Tongue (tissue), 2 donors: ENCODE results near the gene PTPN2. TPM values are rescaled to one million over a fixed set of nuclear protein-coding genes. Genes with fewer than 3 reads are reported as not detected.
"Not testable (repeated sequence)": the region's sequence is repeated elsewhere in the genome, so short reads cannot be mapped to it uniquely, and the experiment has no call there.

ENCODE experiments used
- DNase-seq: peaks from one replicate; pipeline ENCODE4 v3.0.0-alpha.2; 2015
- total RNA-seq: library from RNA; depleted of rRNA; stranded (reverse); fragments of >200 nt; gene quantifications from one replicate; pipeline ENCODE4 v1.2.3, GENCODE V29; 2014

PTPN2 gene
- total RNA-seq, 1 donor from 2014 or later = 27.9 TPM

GRCh38 chr18:12772111-12772510 lies 111.9 kb downstream of the PTPN2 start:
- DNase-seq = no peak

- no peak for DNase-seq
Observed at GRCh38 chr18:12770469-12771219, 113.4 kb downstream of the PTPN2 start.

- no peak for DNase-seq
Observed at GRCh38 chr18:12769644-12770440, 114.2 kb downstream of the PTPN2 start.

DNA sequence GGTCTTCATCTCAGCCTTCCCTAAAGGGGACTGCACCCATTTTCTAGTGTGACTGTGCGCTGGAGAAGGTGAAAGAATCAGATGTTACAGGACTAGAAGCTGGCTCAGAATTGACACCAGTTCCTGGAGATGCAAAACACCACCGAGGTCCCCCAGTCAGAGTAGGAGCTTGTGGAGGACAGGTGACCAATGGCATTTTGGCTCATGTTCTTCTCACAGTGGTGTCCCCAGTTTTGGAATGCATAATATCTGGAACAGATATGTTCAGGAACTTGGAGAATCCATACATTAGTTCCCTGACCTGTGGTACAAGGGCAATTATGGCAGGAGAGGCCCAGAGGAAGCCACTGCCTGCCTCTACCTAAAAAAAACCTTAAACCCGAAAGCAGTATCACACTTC lies 114.9 kb downstream of the PTPN2 start:
- no peak for DNase-seq

DNA sequence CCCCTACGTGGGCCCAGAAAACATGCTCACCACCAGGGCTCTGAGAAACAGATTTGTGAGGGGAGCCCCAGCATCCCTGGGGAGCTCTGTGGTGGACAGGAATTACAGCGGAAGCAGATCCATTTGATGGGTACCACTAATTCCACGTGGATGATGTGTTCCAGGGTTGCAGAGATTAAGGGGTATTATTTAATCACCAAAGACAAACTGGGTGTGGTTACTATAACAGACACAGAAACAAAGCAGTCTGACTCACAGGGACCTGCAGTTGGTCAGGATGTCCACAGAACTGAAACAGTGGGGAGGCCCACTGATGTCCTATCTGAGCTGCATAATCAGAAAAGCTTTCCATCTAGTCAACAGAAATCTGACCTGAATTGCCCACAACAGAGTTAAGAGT lies 115.4 kb downstream of the PTPN2 start:
- no peak for DNase-seq

- DNase-seq = no peak
Observed at GRCh38 chr18:12767580-12768155, 116.4 kb downstream of the PTPN2 start.

DNA sequence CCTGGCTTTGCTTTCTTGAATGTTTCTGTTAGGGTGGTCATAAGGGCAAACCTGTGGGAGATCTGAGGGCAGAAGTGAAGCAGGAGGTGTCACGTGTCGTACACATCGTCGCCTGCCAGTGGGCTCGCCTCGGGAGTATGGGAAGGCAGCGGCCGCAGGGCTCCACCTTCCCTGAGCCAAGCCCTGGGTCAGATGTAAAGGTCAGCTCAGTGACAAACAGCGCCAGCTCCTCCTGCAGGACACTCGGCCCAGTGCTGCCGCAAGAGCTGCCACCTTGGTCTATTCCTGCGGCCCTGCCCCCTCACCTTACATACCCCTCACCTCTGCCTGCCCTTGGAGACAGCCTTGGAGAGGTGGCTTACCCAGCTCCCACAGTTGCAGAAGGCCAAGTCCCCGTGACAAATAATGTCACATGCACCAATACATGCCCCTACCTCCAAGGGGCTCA lies 117.0 kb downstream of the PTPN2 start:
- DNase-seq = no peak

DNA sequence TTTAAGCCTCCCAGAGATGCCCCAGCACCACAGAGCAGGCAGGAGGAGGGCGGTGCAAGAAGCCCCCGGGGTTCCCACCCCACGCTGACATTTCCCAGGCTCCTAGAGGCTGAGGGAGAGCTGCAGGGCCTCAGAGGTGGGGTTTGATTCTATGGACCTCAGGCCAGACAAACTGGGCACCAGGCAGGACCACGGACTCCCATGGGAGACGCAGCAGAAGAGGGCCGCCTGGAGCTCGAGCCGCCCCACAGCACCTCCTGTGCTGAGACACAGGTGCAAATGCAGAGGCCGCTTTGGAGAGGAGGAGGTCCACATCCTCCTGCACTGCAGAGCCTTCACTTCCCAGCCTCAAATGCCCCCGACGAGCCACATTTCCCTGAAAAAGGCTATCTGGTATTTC lies 118.5 kb downstream of the PTPN2 start:
- DNase-seq = no peak

GRCh38 chr18:12765126-12765525 lies 118.9 kb downstream of the PTPN2 start:
- DNase-seq = no peak

GRCh38 chr18:12758566-12758965 lies 125.5 kb downstream of the PTPN2 start:
- DNase-seq = not testable (repeated sequence)

DNA sequence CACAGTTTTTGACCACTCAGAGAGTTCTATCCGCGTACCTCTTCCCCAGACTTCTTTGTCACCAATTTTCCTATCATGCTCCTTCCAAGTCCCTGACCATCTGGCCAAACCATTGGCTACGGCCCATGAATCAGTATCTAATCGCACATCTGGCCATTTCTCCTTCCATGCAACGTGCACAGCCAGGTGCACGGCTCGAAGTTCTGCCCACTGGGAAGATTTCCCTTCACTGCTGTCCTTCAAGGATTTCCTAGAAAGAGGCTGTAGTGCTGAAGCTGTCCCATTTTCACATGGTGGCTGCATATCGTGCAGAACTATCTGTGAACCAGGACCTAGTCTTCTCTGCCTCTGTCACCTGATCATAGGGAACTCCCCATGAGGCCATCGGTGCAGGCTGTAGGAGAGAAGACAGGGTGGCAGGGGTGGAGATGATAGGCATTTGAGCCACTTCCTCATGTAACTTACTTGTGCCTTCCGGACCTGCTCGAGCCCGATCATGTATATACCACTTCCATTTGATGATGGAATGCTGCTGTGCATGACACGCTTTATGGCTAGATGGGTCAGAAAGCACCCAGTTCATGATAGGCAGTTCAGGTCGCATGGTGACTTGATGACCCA lies 127.3 kb downstream of the PTPN2 start:
- DNase-seq = not testable (repeated sequence)

DNA sequence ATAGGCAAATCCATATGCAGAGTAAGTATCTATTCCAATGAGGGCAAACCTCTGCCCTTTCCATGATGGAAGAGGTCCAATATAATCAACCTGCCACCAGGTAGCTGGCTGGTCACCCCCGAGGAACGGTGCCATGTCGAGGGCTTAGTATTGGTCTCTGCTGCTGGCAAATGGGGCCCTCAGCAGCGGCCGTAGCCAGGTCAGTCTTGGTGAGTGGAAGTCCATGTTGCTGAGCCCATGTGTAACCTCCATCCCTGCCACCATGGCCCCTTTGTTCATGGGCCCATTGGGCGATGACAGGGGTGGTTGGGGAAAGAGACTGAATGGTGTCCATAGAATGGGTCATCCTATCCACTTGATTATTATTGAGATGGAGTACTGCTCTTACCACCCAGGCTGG lies 128.4 kb downstream of the PTPN2 start:
- not testable (repeated sequence) for DNase-seq

GRCh38 chr18:12754511-12754910 lies 129.5 kb downstream of the PTPN2 start:
- no peak for DNase-seq

DNA sequence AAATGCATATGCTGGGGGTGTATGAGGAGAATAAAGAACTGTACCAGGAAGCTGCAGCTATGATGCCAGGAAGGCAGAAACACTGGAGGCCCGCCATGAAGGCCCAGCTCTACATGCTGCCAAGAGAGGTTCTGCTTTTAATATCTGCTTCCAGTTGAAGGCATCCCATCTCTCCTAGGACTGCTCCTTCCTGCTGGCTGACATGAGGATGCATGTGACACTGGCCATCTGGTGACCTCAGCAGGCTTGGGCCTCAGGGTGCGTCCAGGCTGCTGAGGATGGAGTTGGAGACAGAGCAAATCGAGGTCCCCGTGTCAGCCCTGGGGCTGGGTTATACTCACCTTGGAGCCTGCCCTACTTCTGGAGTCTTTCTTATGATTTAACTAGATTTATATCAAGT lies 132.1 kb downstream of the PTPN2 start:
- no peak for DNase-seq

GRCh38 chr18:12751503-12751884 lies 132.5 kb downstream of the PTPN2 start:
- no peak for DNase-seq

- DNase-seq = no peak
Observed at GRCh38 chr18:12750715-12751502, 133.1 kb downstream of the PTPN2 start.

GRCh38 chr18:12750076-12750714 lies 133.8 kb downstream of the PTPN2 start:
- no peak for DNase-seq

DNA sequence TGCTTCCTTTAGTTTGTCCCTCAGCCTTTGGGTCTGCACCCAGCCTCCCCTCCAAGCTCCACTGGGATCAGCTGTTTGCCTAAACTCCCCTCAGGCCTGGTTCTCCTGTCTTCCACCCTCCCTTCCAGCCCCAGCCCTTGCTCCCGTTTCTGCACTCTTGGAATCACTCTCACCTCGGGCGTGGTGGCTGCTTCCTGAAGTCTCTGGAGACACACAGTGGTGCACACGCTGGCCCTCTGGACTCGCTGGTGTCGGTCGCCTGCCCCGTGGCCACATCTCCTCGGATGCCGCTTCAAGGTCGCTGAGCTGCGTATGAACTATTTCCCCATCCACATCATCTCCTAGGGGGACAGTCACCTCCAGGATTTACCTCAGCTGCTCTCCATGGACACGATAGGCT lies 134.9 kb downstream of the PTPN2 start:
- no peak for DNase-seq

DNA sequence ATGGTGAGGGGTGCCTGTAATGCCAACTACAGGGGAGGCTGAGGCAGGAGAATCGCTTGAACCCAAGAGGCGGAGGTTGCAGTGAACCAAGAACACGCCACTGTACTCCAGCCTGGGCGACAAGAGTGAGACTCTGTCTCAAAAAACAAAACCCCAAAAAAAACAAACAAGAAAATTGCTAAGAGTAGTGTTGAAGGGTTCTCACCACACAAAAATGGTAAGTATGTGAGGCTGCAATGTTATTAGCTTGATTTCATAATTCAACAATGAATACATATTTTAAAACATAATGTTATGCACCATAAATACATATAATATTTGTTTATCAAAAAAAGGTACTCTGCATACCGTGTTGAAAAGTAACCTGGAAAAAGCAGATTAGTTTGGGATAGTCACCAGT lies 135.4 kb downstream of the PTPN2 start:
- DNase-seq = no peak

GRCh38 chr18:12747530-12748315 lies 136.3 kb downstream of the PTPN2 start:
- no peak for DNase-seq
